Ovary (tissue), 9 donors: ENCODE measurements around the gene ATP2A2. TPM values are rescaled to one million over a fixed set of nuclear protein-coding genes. Genes with fewer than 3 reads are reported as not detected.
A peak's percentile ranks its signal among the peaks of the same experiment; 100 is the strongest.

Source experiments
- DNase-seq, 5 donors: peaks; one replicate each; pipeline ENCODE4 v3.0.0-alpha.2; 2019 to 2020
- H3K27ac ChIP-seq, 2 donors: fragments of 200-600 bp; one replicate each; pipeline versions ENCODE4 v1.5.1 to v1.8.0; 2019 to 2022
- H3K27me3 ChIP-seq: fragments of 200-600 bp; one replicate; pipeline ENCODE4 v1.8.0; 2022
- H3K36me3 ChIP-seq: fragments of 200-600 bp; sonication (generic); one replicate; pipeline ENCODE4 v1.5.1; 2019
- H3K4me1 ChIP-seq: one replicate; pipeline ENCODE4 v1.8.1; 2013; ENCODE audit warnings: mild to moderate bottlenecking, moderate library complexity; ENCODE audit not compliant: insufficient read depth
- H3K4me3 ChIP-seq: fragments of 200-600 bp; sonication (generic); one replicate; pipeline ENCODE4 v1.5.1; 2017
- H3K9me3 ChIP-seq, 2 donors: fragments of 200-600 bp in 1 of 2; sonication (generic) in 1 of 2; one replicate each; pipeline versions ENCODE4 v1.5.1 to v1.8.1; 2013 to 2019; ENCODE audit warnings: mild to moderate bottlenecking in 1 of 2, moderate library complexity in 1 of 2
- CTCF ChIP-seq, 3 donors: fragments of 450-650 bp in 2 of 3; fragments of 200-600 bp in 1 of 3; IDR thresholded peaks; one replicate each; pipeline versions ENCODE4 v1.5.1 to v1.8.0; 2016 to 2022; ENCODE audit warnings: antibody characterized with exemption in 3 of 3, mild to moderate bottlenecking in 1 of 3
- EP300 ChIP-seq: sonication (generic); formaldehyde crosslinking; IDR thresholded peaks from one replicate; pipeline ENCODE4 v1.6.1; 2017; ENCODE audit warnings: antibody characterized with exemption
- POLR2A ChIP-seq: fragments of 450-650 bp; IDR thresholded peaks from one replicate; pipeline ENCODE4 v1.6.1; 2017; ENCODE audit warnings: antibody characterized with exemption, mild to moderate bottlenecking, moderate library complexity
- WGBS, 3 donors: extraction: QIAGEN DNeasy Blood & Tissue Kit in 1 of 3; methylation state at CpG; one replicate each; pipeline versions ENCODE4 v1.1.5 to v1.1.7; 2013 to 2017; 5-methylcytosine and 5-hydroxymethylcytosine counted together
- intact Hi-C, 4 donors: fragments of 100-400 bp; cut with DNase I; formaldehyde crosslinking; loops; one replicate each; pipeline versions ENCODE4 v1.11.0 to v1.15.1; 2022 to 2023
- polyA plus RNA-seq, 2 donors: library from polyadenylated mRNA; stranded (reverse); fragments of 200-250 nt in 1 of 2; fragments of 350-450 nt in 1 of 2; fragmentation: Illumina TruSeq in 1 of 2; extraction: RNeasy Lipid Tissue Mini Kit (QIAGEN cat#74804) in 1 of 2; gene quantifications; one replicate each; pipeline ENCODE4 v1.2.3, GENCODE V29; 2013 to 2014
- total RNA-seq, 7 donors: library from RNA; depleted of rRNA in 2 of 7; stranded (reverse); fragments of >200 nt in 2 of 7; fragmentation: NEBNext Ultra II Directional in 3 of 7; extraction: Animal tissue kit (Norgen Biotek cat#: 25700) in 3 of 7; gene quantifications; one replicate each; pipeline versions ENCODE4 v1.1.0 to v1.2.4, GENCODE V29; 2016 to 2023
- donor health status: DM: no; HTN: no; CAD: no; lungs with moderate emphysema.
- donor health status: DM: no; HTN: no; CAD: no.
- donor health status: Bipolar disorder and iron deficiency.
- donor health status: DM: yes; HTN: yes; CAD: no.
- donor health status: DM: no; HTN: no; CAD: no.
- donor health status: DM: yes; HTN: yes; CAD: no.

ATP2A2 gene
- total and polyA plus RNA-seq, 9 donors = 54.2 to 183 (median 137) TPM

GRCh38 chr12:110246636-110247339 lies 34.3 kb upstream of the ATP2A2 start:
- TF ChIP-seq POLR2A (no peak), EP300 (no peak), CTCF (IDR thresholded peaks at IDR 0.05) (no peak)
- peaks cover 13% of the 10 kb centered on the region for H3K4me1 ChIP-seq
- peak in 4 of 5 donors; percentile 46 to 72 (median 52) for DNase-seq

GRCh38 chr12:110247340-110248095 lies 33.5 kb upstream of the ATP2A2 start:
- H3K9me3 ChIP-seq = no peaks in the 10 kb centered on the region
- no peaks in the 10 kb centered on the region for H3K36me3 ChIP-seq
- TF ChIP-seq EP300 (no peak), POLR2A (no peak), CTCF (IDR thresholded peaks at IDR 0.05) (no peak)
- peak in 2 of 5 donors; percentile 35 to 53 for DNase-seq
- peaks cover 13% of the 10 kb centered on the region for H3K4me1 ChIP-seq
- H3K27me3 ChIP-seq = no peaks in the 10 kb centered on the region
- peak overlapping the region; percentile 70 to 83 for H3K27ac ChIP-seq
- WGBS, 3 donors = 58 to 61% (median 59%) methylated on average over 14 of the region's 14 CpGs
- intact Hi-C loops = no loop called here
- H3K4me3 ChIP-seq = no peak overlapping the region

More at GRCh38 chr12:110246636-110247339, 34.3 kb upstream of the ATP2A2 start:
- 10 to 18% (median 16%) methylated on average over 4 of the region's 4 CpGs for WGBS, 3 donors
- intact Hi-C loops = no loop called here
- Histone ChIP-seq H3K27ac (peak overlapping the region; percentile 70 to 83), H3K27me3 (no peaks in the 10 kb centered on the region), H3K9me3 (no peaks in the 10 kb centered on the region), H3K4me3 (no peak overlapping the region), H3K36me3 (no peaks in the 10 kb centered on the region)

GRCh38 chr12:110248096-110248447 lies 33.0 kb upstream of the ATP2A2 start:
- WGBS, 3 donors = 90 to 98% (median 93%) methylated on average over 4 of the region's 4 CpGs
- no peak for DNase-seq
- Histone ChIP-seq H3K27ac (peak overlapping the region in 1 of 2 donors; percentile 70), H3K36me3 (no peaks in the 10 kb centered on the region), H3K4me1 (peaks cover 15% of the 10 kb centered on the region), H3K27me3 (no peaks in the 10 kb centered on the region), H3K4me3 (no peak overlapping the region), H3K9me3 (no peaks in the 10 kb centered on the region)
- intact Hi-C loops = no loop called here
- TF ChIP-seq POLR2A = no peak
- TF ChIP-seq EP300 = no peak
- TF ChIP-seq CTCF (IDR thresholded peaks at IDR 0.05) = no peak

- no peak for TF ChIP-seq POLR2A
- no peak for TF ChIP-seq CTCF (IDR thresholded peaks at IDR 0.05)
- no peak for TF ChIP-seq EP300
- no peaks in the 10 kb centered on the region for H3K9me3 ChIP-seq
- no peaks in the 10 kb centered on the region for H3K27me3 ChIP-seq
- WGBS, 3 donors = 29 to 62% (median 43%) methylated on average over 4 of the region's 4 CpGs
- H3K27ac ChIP-seq = no peak overlapping the region
- H3K4me1 ChIP-seq = peaks cover 15% of the 10 kb centered on the region
- intact Hi-C loops = no loop called here
- no peak overlapping the region for H3K4me3 ChIP-seq
- no peaks in the 10 kb centered on the region for H3K36me3 ChIP-seq
- no peak for DNase-seq
Observed at GRCh38 chr12:110249105-110249504, 31.9 kb upstream of the ATP2A2 start.
